Osteoblast (primary cell): ENCODE results near the gene DCDC2C. TPM values are rescaled to one million over a fixed set of nuclear protein-coding genes. Genes with fewer than 3 reads are reported as not detected.

Experiments used
- DNase-seq: peaks from one replicate; pipeline ENCODE4 v3.0.0; 2011; ENCODE audit warnings: low spot score, mixed read lengths; ENCODE audit not compliant: insufficient read length; ENCODE audit errors: missing footprints
- H2AFZ ChIP-seq: 2 replicates; pipeline ENCODE4 v1.6.0; 2011; ENCODE audit warnings: mild to moderate bottlenecking, low read length
- H3K27ac ChIP-seq: 2 replicates; pipeline ENCODE4 v1.5.1; 2011; ENCODE audit warnings: mild to moderate bottlenecking, low read depth, low read length, moderate library complexity
- H3K27me3 ChIP-seq: 2 replicates; pipeline ENCODE4 v1.6.0; 2012; ENCODE audit warnings: mild to moderate bottlenecking, control low read depth, inconsistent platforms, low read length, moderate library complexity; ENCODE audit not compliant: insufficient read depth
- H3K36me3 ChIP-seq: 2 replicates; pipeline ENCODE4 v1.5.1; 2011; ENCODE audit warnings: mild to moderate bottlenecking, low read length, control low read depth, moderate library complexity; ENCODE audit not compliant: insufficient read depth
- H3K4me1 ChIP-seq: 2 replicates; pipeline ENCODE4 v1.5.1; 2011; ENCODE audit warnings: mild to moderate bottlenecking, low read length, control low read depth, moderate library complexity; ENCODE audit not compliant: insufficient read depth
- H3K4me2 ChIP-seq: 2 replicates; pipeline ENCODE4 v1.6.0; 2011; ENCODE audit warnings: mild to moderate bottlenecking, low read length; ENCODE audit not compliant: insufficient read depth
- H3K4me3 ChIP-seq: fragments of 200-600 bp; sonication (generic); 3 replicates; pipeline ENCODE4 v1.5.1; 2012; ENCODE audit warnings: mild to moderate bottlenecking, low read length, inconsistent platforms; ENCODE audit not compliant: insufficient read depth
- H3K79me2 ChIP-seq: 2 replicates; pipeline ENCODE4 v1.6.0; 2012; ENCODE audit warnings: mild to moderate bottlenecking, low read length, control low read depth, inconsistent platforms; ENCODE audit not compliant: insufficient read depth
- H3K9me3 ChIP-seq: 2 replicates; pipeline ENCODE4 v1.5.1; 2011; ENCODE audit warnings: low read depth, low read length, control low read depth
- H4K20me1 ChIP-seq: 2 replicates; pipeline ENCODE4 v1.6.0; 2012; ENCODE audit warnings: mild to moderate bottlenecking, low read length, control low read depth; ENCODE audit not compliant: insufficient read depth
- CTCF ChIP-seq: IDR thresholded peaks from 2 replicates; pipeline ENCODE4 v1.5.1; 2011; ENCODE audit warnings: mild to moderate bottlenecking, low read depth, low read length, moderate library complexity; ENCODE audit errors: extremely low read depth
- total RNA-seq: library from RNA; depleted of rRNA; stranded (reverse); fragments of >200 nt; gene quantifications from 2 replicates; pipeline ENCODE4 v1.2.3, GENCODE V29; 2012

DCDC2C gene
- total RNA-seq, 1 donor = not detected

- Histone ChIP-seq H3K4me2 (no peak overlapping the region), H2AFZ (no peak overlapping the region), H4K20me1 (no peaks in the 10 kb centered on the region), H3K36me3 (no peaks in the 10 kb centered on the region), H3K27ac (no peak overlapping the region), H3K27me3 (peaks cover 4% of the 10 kb centered on the region), H3K9me3 (no peaks in the 10 kb centered on the region), H3K4me3 (no peak overlapping the region), H3K79me2 (no peaks in the 10 kb centered on the region), H3K4me1 (no peaks in the 10 kb centered on the region)
- no peak for TF ChIP-seq CTCF
- DNase-seq = no peak
These were observed 2.3 kb upstream of the DCDC2C start for GRCh38 chr2:3701071-3701470.

GRCh38 chr2:3703757-3704355 lies 481 bp downstream of the DCDC2C start:
- Histone ChIP-seq H3K4me2 (no peak overlapping the region), H4K20me1 (no peaks in the 10 kb centered on the region), H2AFZ (no peak overlapping the region), H3K4me1 (no peaks in the 10 kb centered on the region), H3K36me3 (no peaks in the 10 kb centered on the region), H3K27me3 (peaks cover 4% of the 10 kb centered on the region), H3K4me3 (no peak overlapping the region), H3K27ac (no peak overlapping the region), H3K79me2 (no peaks in the 10 kb centered on the region), H3K9me3 (no peaks in the 10 kb centered on the region)
- DNase-seq = no peak
- TF ChIP-seq CTCF = no peak

GRCh38 chr2:3704692-3705091 lies 1.3 kb downstream of the DCDC2C start:
- Histone ChIP-seq H3K4me3 (no peak overlapping the region), H3K36me3 (no peaks in the 10 kb centered on the region), H3K27me3 (peaks cover 4% of the 10 kb centered on the region), H3K4me1 (no peaks in the 10 kb centered on the region), H3K9me3 (no peaks in the 10 kb centered on the region), H3K79me2 (no peaks in the 10 kb centered on the region), H3K4me2 (no peak overlapping the region), H2AFZ (no peak overlapping the region), H3K27ac (no peak overlapping the region), H4K20me1 (no peaks in the 10 kb centered on the region)
- no peak for TF ChIP-seq CTCF
- no peak for DNase-seq

GRCh38 chr2:3705782-3706181 lies 2.4 kb downstream of the DCDC2C start:
- no peak for DNase-seq
- no peak overlapping the region for H3K4me2 ChIP-seq
- no peak overlapping the region for H3K27ac ChIP-seq
- H4K20me1 ChIP-seq = no peaks in the 10 kb centered on the region
- peaks cover 4% of the 10 kb centered on the region for H3K27me3 ChIP-seq
- H3K4me3 ChIP-seq = no peak overlapping the region
- no peak for TF ChIP-seq CTCF
- H3K36me3 ChIP-seq = no peaks in the 10 kb centered on the region
- no peaks in the 10 kb centered on the region for H3K79me2 ChIP-seq
- H3K9me3 ChIP-seq = no peaks in the 10 kb centered on the region
- H2AFZ ChIP-seq = no peak overlapping the region
- no peaks in the 10 kb centered on the region for H3K4me1 ChIP-seq
